ENCODE measurements around the gene DDX10.

DDX10 gene

DNA sequence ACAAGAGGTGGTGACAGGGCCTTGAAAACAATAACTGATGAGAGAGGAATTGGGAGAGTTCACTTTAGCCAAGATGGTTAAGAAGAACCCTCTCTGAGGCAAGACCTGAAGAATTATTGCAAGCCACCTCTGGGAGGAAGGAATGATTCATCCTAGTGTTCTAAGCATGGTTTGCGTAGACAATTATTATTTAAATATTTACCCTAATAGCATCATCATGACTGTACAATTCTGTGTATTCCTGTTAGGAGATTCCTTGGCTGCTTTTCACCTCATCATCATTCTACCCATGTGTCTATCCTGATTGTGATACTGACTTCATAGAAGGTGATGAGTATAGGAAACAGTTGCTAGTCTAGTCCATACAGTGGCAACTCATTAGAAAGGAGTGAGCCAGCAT lies 264.4 kb downstream of the DDX10 start:
- Histone ChIP-seq H3K4me3 (ENCODE audit: low read length) (no peak overlapping the region), H4K20me1 (ENCODE audit: control insufficient read depth, insufficient read depth, low read depth, low read length) (no peaks in the 10 kb centered on the region), H3F3A (ENCODE audit: control insufficient read depth, insufficient read depth) (no peaks in the 10 kb centered on the region), H3K27ac (ENCODE audit: low read depth, low read length) (no peak overlapping the region), H3K9me2 (replicated peaks; ENCODE audit: control insufficient read depth, low read length) (no peaks in the 10 kb centered on the region), H3K4me2 (ENCODE audit: low read length) (no peak overlapping the region), H3K9me3 (ENCODE audit: control insufficient read depth, insufficient read depth, low read length) (no peaks in the 10 kb centered on the region), H3K27me3 (ENCODE audit: control insufficient read depth, low read length) (no peaks in the 10 kb centered on the region), H3K36me3 (ENCODE audit: control insufficient read depth, low read length) (no peaks in the 10 kb centered on the region), H3K79me2 (ENCODE audit: control insufficient read depth, low read length) (no peaks in the 10 kb centered on the region), H3K4me1 (ENCODE audit: control insufficient read depth, low read length) (no peaks in the 10 kb centered on the region)
- TF ChIP-seq CTCF (IDR thresholded peaks at IDR 0.05; ENCODE audit: low read depth, low read length, poor library complexity, severe bottlenecking) (no peak), EZH2phosphoT487 (IDR thresholded peaks at IDR 0.05; ENCODE audit: borderline replicate concordance, low read length) (no peak)

DNA sequence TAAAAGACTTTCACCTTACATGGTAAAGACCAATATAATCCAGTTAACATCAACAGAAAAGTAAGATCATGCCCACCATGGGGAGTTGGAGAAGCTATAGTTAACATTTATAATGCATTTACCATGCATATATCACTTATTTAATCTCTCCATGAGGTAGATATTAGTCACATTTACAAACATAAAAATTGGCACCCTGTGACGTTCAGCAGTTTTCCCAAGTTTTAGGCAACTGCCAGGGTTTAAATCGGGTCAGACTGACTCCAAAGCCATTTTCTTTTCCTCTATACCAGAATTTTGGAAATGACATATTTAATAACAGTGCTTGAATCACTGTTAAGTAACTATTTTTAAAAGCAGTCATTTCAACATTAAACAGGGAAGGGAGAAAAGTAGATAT lies 266.3 kb downstream of the DDX10 start:
- H3K27me3 ChIP-seq (ENCODE audit: control insufficient read depth, low read length) = no peaks in the 10 kb centered on the region
- no peaks in the 10 kb centered on the region for H3K4me1 ChIP-seq (ENCODE audit: control insufficient read depth, low read length)
- no peaks in the 10 kb centered on the region for H3K9me2 ChIP-seq (replicated peaks; ENCODE audit: control insufficient read depth, low read length)
- H3K9me3 ChIP-seq (ENCODE audit: control insufficient read depth, insufficient read depth, low read length) = no peaks in the 10 kb centered on the region
- no peaks in the 10 kb centered on the region for H4K20me1 ChIP-seq (ENCODE audit: control insufficient read depth, insufficient read depth, low read depth, low read length)
- H3K4me3 ChIP-seq (ENCODE audit: low read length) = no peak overlapping the region
- no peaks in the 10 kb centered on the region for H3K79me2 ChIP-seq (ENCODE audit: control insufficient read depth, low read length)
- H3K27ac ChIP-seq (ENCODE audit: low read depth, low read length) = no peak overlapping the region
- no peaks in the 10 kb centered on the region for H3K36me3 ChIP-seq (ENCODE audit: control insufficient read depth, low read length)
- TF ChIP-seq EZH2phosphoT487 (IDR thresholded peaks at IDR 0.05; ENCODE audit: borderline replicate concordance, low read length) (no peak), CTCF (IDR thresholded peaks at IDR 0.05; ENCODE audit: low read depth, low read length, poor library complexity, severe bottlenecking) (no peak)
- H3K4me2 ChIP-seq (ENCODE audit: low read length) = no peak overlapping the region
- no peaks in the 10 kb centered on the region for H3F3A ChIP-seq (ENCODE audit: control insufficient read depth, insufficient read depth)

- Histone ChIP-seq H3K9me2 (replicated peaks; ENCODE audit: control insufficient read depth, low read length) (no peaks in the 10 kb centered on the region), H4K20me1 (ENCODE audit: control insufficient read depth, insufficient read depth, low read depth, low read length) (no peaks in the 10 kb centered on the region), H3K4me3 (ENCODE audit: low read length) (no peak overlapping the region), H3F3A (ENCODE audit: control insufficient read depth, insufficient read depth) (no peaks in the 10 kb centered on the region), H3K27me3 (ENCODE audit: control insufficient read depth, low read length) (no peaks in the 10 kb centered on the region), H3K4me1 (ENCODE audit: control insufficient read depth, low read length) (no peaks in the 10 kb centered on the region), H3K9me3 (ENCODE audit: control insufficient read depth, insufficient read depth, low read length) (no peaks in the 10 kb centered on the region), H3K27ac (ENCODE audit: low read depth, low read length) (no peak overlapping the region), H3K79me2 (ENCODE audit: control insufficient read depth, low read length) (no peaks in the 10 kb centered on the region), H3K36me3 (ENCODE audit: control insufficient read depth, low read length) (no peaks in the 10 kb centered on the region), H3K4me2 (ENCODE audit: low read length) (no peak overlapping the region)
- TF ChIP-seq EZH2phosphoT487 (IDR thresholded peaks at IDR 0.05; ENCODE audit: borderline replicate concordance, low read length) (no peak), CTCF (IDR thresholded peaks at IDR 0.05; ENCODE audit: low read depth, low read length, poor library complexity, severe bottlenecking) (no peak)
Measured at GRCh38 chr11:108933630-108934029, 268.8 kb downstream of the DDX10 start.

GRCh38 chr11:108934289-108934688 lies 269.4 kb downstream of the DDX10 start:
- Histone ChIP-seq H3K27ac (ENCODE audit: low read depth, low read length) (no peak overlapping the region), H3K27me3 (ENCODE audit: control insufficient read depth, low read length) (no peaks in the 10 kb centered on the region), H3K9me2 (replicated peaks; ENCODE audit: control insufficient read depth, low read length) (no peaks in the 10 kb centered on the region), H4K20me1 (ENCODE audit: control insufficient read depth, insufficient read depth, low read depth, low read length) (no peaks in the 10 kb centered on the region), H3K79me2 (ENCODE audit: control insufficient read depth, low read length) (no peaks in the 10 kb centered on the region), H3K4me1 (ENCODE audit: control insufficient read depth, low read length) (no peaks in the 10 kb centered on the region), H3F3A (ENCODE audit: control insufficient read depth, insufficient read depth) (no peaks in the 10 kb centered on the region), H3K36me3 (ENCODE audit: control insufficient read depth, low read length) (no peaks in the 10 kb centered on the region), H3K4me2 (ENCODE audit: low read length) (no peak overlapping the region), H3K9me3 (ENCODE audit: control insufficient read depth, insufficient read depth, low read length) (no peaks in the 10 kb centered on the region), H3K4me3 (ENCODE audit: low read length) (no peak overlapping the region)
- TF ChIP-seq CTCF (IDR thresholded peaks at IDR 0.05; ENCODE audit: low read depth, low read length, poor library complexity, severe bottlenecking) (no peak), EZH2phosphoT487 (IDR thresholded peaks at IDR 0.05; ENCODE audit: borderline replicate concordance, low read length) (no peak)

Measured in DOHH2 (cell line).